Central memory CD8-positive, alpha-beta T cell (primary cell): ENCODE measurements around the gene POLR2J3.
"Not testable (repeated sequence)": the region's sequence is repeated elsewhere in the genome, so short reads cannot be mapped to it uniquely, and the experiment has no call there.

Source experiments
- ATAC-seq: fragments of 150-1000 bp; cut with Tn5 transposase; replicated peaks from 2 replicates; pipeline ENCODE4 v1.10.0; 2022; ENCODE audit warnings: mild to moderate bottlenecking, moderate FRiP score, moderate number of reproducible peaks; ENCODE audit not compliant: poor library complexity, severe bottlenecking; ENCODE audit errors: extremely low read depth
- DNase-seq, 2 donors: peaks; one replicate each; pipeline ENCODE4 v3.0.0; 2021; ENCODE audit warnings: low spot score in 2 of 2
- H3K27ac Mint-ChIP-seq: one replicate; pipeline ENCODE4 v1.8.0; 2022; ENCODE audit warnings: low read depth, mild to moderate bottlenecking, moderate library complexity, mixed read lengths
- H3K27me3 Mint-ChIP-seq: one replicate; pipeline ENCODE4 v1.8.0; 2022; ENCODE audit warnings: mixed read lengths
- H3K36me3 Mint-ChIP-seq: one replicate; pipeline ENCODE4 v1.8.0; 2022; ENCODE audit warnings: mild to moderate bottlenecking, moderate library complexity, mixed read lengths; ENCODE audit not compliant: insufficient read depth
- H3K4me1 Mint-ChIP-seq: one replicate; pipeline ENCODE4 v1.8.0; 2022; ENCODE audit warnings: mixed read lengths
- H3K4me3 Mint-ChIP-seq: one replicate; pipeline ENCODE4 v1.8.0; 2022; ENCODE audit warnings: mild to moderate bottlenecking, moderate library complexity, mixed read lengths
- H3K9me3 Mint-ChIP-seq: one replicate; pipeline ENCODE4 v1.8.0; 2022; ENCODE audit warnings: mixed read lengths

Gene POLR2J3

GRCh38 chr7:102572261-102573239 is at the start of gene POLR2J3:
Gene POLR2J3 (minus strand): TSS chr7:102572583. CDS start chr7:102572521, 62 bp downstream.
- DNase-seq (peak; percentile 100), ATAC-seq (peak; percentile 91)
- H3K4me3 Mint-ChIP-seq: peak within 1 kb of the TSS; percentile 85
- H3K9me3 Mint-ChIP-seq, H3K27me3 Mint-ChIP-seq, H3K36me3 Mint-ChIP-seq, H3K4me1 Mint-ChIP-seq: not testable (repeated sequence)
- H3K27ac Mint-ChIP-seq: peak within 1 kb of the TSS; percentile 85

GRCh38 chr7:102618122-102618521 is 45.7 kb upstream of the POLR2J3 start:
- not testable (repeated sequence) for H3K9me3 Mint-ChIP-seq, H3K27me3 Mint-ChIP-seq, H3K36me3 Mint-ChIP-seq, H3K4me3 Mint-ChIP-seq, ATAC-seq, H3K4me1 Mint-ChIP-seq, H3K27ac Mint-ChIP-seq, DNase-seq

GRCh38 chr7:102616507-102617125 is 44.2 kb upstream of the POLR2J3 start, which contains the start of gene RASA4:
Gene RASA4 (minus strand): TSS chr7:102616756. CDS start chr7:102616689, 67 bp downstream.
- H3K27me3 Mint-ChIP-seq, H3K36me3 Mint-ChIP-seq, H3K27ac Mint-ChIP-seq, H3K9me3 Mint-ChIP-seq, H3K4me1 Mint-ChIP-seq: not testable (repeated sequence)
- DNase-seq: peak in 1 of 2 donors; percentile 46
- H3K4me3 Mint-ChIP-seq: peak within 1 kb of the TSS; percentile 34
- peak; percentile 96 for ATAC-seq

GRCh38 chr7:102615930-102616329 is 43.5 kb upstream of the POLR2J3 start:
- H3K27me3 Mint-ChIP-seq, H3K4me1 Mint-ChIP-seq, ATAC-seq, DNase-seq, H3K27ac Mint-ChIP-seq, H3K4me3 Mint-ChIP-seq, H3K36me3 Mint-ChIP-seq, H3K9me3 Mint-ChIP-seq: not testable (repeated sequence)

- not testable (repeated sequence) for H3K4me3 Mint-ChIP-seq, H3K27me3 Mint-ChIP-seq, ATAC-seq, H3K9me3 Mint-ChIP-seq, H3K4me1 Mint-ChIP-seq, DNase-seq, H3K36me3 Mint-ChIP-seq, H3K27ac Mint-ChIP-seq
These were observed 42.5 kb upstream of the POLR2J3 start for GRCh38 chr7:102614873-102615272.

GRCh38 chr7:102614346-102614697 is 41.9 kb upstream of the POLR2J3 start:
- H3K36me3 Mint-ChIP-seq, ATAC-seq, H3K9me3 Mint-ChIP-seq, DNase-seq, H3K4me3 Mint-ChIP-seq, H3K27me3 Mint-ChIP-seq, H3K4me1 Mint-ChIP-seq, H3K27ac Mint-ChIP-seq: not testable (repeated sequence)

DNA sequence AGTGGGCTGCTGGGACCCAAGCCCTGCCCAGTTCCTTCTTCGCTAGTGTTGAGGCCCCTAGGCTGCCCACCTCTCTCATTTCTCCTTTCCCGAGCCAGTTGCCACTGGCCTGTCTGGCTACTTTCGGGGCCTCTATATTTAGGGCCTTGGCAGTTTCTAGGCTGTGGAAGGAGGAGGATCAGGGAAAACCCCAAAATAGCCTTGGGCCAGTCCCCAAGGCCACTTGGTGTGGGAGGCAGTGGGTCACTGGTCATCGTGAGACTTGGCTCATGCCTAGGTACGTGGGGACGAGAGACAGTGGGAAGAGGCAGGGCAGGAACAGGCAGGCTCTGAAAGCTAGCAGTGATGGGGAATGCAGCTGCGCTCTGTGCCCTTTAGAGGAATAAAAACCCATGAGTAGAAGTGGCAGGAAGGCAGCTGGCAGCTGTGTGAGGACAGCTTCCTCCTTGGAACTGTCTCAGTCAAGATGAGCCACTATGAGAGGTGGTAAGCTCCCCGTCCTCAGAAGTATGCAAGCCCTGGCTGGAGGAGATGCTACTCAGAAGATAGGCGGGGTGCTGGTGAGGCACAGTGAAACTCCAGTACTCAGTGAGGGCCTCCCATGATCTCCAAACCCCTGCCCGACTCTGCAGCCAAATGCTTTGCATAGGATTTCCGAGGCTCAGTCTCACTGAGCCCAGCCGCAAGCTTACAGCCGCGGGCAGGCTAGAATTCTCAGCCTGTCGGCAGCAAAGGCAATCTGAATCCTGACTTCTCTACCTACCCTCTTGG is 41.4 kb upstream of the POLR2J3 start:
- ATAC-seq, H3K27ac Mint-ChIP-seq, DNase-seq, H3K27me3 Mint-ChIP-seq, H3K4me3 Mint-ChIP-seq, H3K4me1 Mint-ChIP-seq, H3K36me3 Mint-ChIP-seq, H3K9me3 Mint-ChIP-seq: not testable (repeated sequence)

DNA sequence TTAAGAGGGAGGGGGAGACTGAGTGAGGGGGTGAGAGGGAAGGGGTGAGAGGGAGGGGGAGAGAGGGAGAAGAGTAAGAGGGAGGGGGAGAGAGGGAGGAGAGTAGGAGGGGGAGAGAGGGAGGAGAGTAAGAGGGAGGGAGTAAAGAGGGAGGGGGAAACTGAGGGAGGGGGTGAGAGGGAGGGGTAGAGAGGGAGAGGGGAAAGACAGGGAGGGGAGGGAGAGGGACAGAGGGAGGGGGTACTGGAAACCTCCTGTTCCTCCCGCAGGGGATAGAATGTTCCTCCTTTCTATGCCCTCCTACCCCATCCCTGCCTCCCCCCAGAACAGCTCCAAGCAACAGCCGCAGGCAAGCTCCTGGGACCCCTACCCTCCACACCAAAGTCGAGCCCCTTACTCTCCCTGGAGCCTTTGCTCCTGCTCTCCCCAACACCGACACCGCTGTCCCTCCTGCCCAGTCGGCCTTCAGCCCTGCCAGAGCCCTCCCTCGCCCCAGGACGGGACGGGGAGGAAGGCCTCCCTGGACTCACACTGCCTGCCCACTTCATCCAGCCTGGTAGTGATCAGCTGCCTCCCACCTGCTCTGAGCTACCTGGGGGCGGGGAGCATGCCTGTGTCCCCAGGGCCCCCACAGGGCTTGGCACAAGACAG is 39.4 kb upstream of the POLR2J3 start:
- H3K4me3 Mint-ChIP-seq: not testable (repeated sequence)

GRCh38 chr7:102611013-102611674 is 38.8 kb upstream of the POLR2J3 start:
- peak; percentile 48 for ATAC-seq
- H3K27ac Mint-ChIP-seq, H3K36me3 Mint-ChIP-seq, H3K27me3 Mint-ChIP-seq, H3K4me1 Mint-ChIP-seq, DNase-seq, H3K9me3 Mint-ChIP-seq, H3K4me3 Mint-ChIP-seq: not testable (repeated sequence)

More for the DNA sequence above, 39.4 kb upstream of the POLR2J3 start:
- not testable (repeated sequence) for ATAC-seq, H3K36me3 Mint-ChIP-seq, H3K27me3 Mint-ChIP-seq, H3K9me3 Mint-ChIP-seq, H3K27ac Mint-ChIP-seq, H3K4me1 Mint-ChIP-seq, DNase-seq

DNA sequence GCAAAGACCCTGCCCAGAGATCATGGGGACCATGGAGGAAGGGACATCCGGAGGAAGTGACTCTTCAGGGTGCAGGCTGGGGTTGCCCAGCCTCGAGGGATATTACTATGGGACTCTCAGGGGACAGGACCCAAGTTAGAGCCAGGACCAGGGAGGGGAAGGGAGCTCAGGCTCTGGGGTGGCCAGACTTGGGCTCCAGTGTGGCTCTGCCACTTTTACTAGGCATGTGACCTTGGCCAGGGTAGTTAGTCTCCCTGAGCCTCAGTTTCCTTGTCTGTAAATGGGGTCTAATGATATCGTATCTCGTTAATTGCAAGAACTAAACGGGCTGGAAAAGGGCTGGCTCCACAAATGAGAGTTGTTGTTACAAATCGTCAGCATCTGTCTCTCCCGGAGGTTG is 38.1 kb upstream of the POLR2J3 start:
- H3K27me3 Mint-ChIP-seq, H3K4me3 Mint-ChIP-seq, H3K36me3 Mint-ChIP-seq, ATAC-seq, H3K9me3 Mint-ChIP-seq, H3K4me1 Mint-ChIP-seq, DNase-seq, H3K27ac Mint-ChIP-seq: not testable (repeated sequence)

GRCh38 chr7:102609734-102610133 is 37.4 kb upstream of the POLR2J3 start:
- not testable (repeated sequence) for H3K4me1 Mint-ChIP-seq, H3K36me3 Mint-ChIP-seq

GRCh38 chr7:102606848-102607247 is 34.5 kb upstream of the POLR2J3 start:
- not testable (repeated sequence) for H3K4me3 Mint-ChIP-seq, DNase-seq, ATAC-seq, H3K4me1 Mint-ChIP-seq, H3K9me3 Mint-ChIP-seq, H3K27ac Mint-ChIP-seq, H3K27me3 Mint-ChIP-seq, H3K36me3 Mint-ChIP-seq

More at GRCh38 chr7:102609734-102610133, 37.4 kb upstream of the POLR2J3 start:
- H3K27me3 Mint-ChIP-seq, ATAC-seq, H3K4me3 Mint-ChIP-seq, DNase-seq, H3K9me3 Mint-ChIP-seq, H3K27ac Mint-ChIP-seq: not testable (repeated sequence)
